Cardiac septum (tissue), 1 donor: Measurements from ENCODE around the gene LAYN. TPM values are rescaled to one million over a fixed set of nuclear protein-coding genes. Genes with fewer than 3 reads are reported as not detected.

ENCODE experiments used
- DNase-seq: peaks from one replicate; pipeline ENCODE4 v3.0.0-alpha.2; 2020; ENCODE audit warnings: low spot score
- intact Hi-C: fragments of 100-400 bp; cut with DNase I; formaldehyde crosslinking; loops from one replicate; pipeline ENCODE4 v1.14.0; 2022
- total RNA-seq: library from RNA; stranded (reverse); fragmentation: NEBNext Ultra II Directional; extraction: Animal tissue kit (Norgen Biotek cat#: 25700); gene quantifications from one replicate; pipeline ENCODE4 v1.2.1, GENCODE V29; 2021
- donor health status: DM: no; HTN: no; CAD: no.

LAYN gene
- total RNA-seq, 1 donor from 2014 or later = 4.5 TPM

DNA sequence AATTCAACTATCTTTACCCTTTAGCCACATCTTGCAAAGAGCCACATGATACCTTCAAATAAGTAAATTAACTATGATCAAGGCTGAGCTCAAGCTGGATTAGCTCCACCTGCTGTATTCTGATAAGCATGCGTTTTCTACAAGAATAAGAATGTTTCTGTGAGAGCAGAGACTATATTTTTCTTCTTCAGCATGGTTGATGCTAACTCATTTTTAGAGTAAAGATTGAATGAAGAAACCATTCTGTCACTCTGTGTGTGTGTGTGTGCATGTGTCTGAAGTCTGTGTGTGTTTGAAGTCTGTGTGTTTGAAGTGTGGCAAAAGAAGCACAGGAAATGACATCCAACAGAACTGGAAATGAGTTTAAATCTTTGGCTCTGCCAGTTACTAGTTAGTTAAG, 12.0 kb upstream of the LAYN start:
- DNase-seq = no peak
- intact Hi-C loops = no loop called here

DNA sequence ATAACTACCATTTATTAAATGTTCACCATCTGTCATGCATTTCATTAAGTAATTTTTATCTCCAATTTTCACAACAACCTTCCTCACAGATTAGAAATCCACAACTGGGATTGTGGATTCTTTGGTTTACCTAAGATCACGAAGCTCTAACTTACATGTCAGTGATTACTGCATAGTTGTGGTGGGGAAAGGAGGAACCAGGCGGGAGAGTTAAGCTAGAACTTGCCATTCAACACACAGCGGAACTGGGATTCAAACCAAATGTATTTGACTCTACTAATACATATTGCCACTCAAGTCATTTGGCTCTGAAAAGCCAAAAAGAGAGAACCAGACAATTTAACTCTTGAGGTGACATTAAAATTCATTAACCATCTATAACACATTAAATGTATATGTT, 10.4 kb upstream of the LAYN start:
- DNase-seq = no peak
- intact Hi-C loops = no loop called here

DNA sequence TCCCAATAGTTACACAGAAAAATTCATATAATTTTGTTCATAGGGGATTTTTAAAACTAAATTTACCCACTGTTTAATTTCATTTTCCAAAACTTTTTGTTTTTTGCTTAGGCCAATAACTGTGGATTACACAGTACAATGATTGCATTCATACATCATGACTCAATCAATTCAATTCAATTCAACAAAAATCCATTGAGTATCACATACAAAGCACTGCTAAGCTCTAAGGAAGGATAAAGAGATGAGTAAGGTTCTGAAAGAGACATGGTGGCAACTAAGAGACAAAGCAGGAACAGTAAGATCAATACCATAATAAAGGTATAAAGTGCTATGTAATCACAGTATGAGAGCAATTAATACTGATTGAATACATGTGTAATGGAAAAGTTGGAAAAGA, 9.4 kb upstream of the LAYN start:
- no peak for DNase-seq
- intact Hi-C loops = no loop called here

DNA sequence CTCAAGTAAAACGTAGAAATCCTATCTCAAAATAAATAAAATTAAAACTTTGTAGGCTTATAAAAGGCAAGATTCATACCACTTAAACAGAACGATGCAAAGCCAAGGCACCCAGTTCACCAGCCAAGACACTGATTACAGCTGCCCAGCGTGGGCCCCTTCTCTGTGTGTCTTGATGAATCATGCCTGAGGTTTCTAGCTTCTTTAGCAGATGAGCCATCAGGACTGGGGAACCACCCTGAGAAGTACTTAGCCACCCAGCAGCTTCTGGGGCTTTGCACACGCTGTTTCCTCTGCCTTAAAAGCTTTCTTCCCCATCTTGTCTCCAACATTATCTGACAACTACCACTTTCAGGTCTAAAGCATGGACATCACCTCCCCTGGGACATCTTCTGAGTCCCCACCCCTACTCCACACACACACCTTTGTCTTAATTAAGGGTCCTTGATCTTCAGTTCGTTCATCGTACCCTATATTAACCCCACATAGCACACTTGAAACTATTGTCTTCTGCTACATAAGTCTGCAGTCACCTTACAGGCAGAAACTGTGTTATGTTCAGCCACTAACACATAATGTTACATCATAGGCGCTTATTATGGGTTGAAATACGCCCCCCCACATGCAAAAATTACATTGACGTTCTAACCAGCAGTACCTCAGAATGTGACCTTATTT, 8.7 kb upstream of the LAYN start:
- intact Hi-C loops = no loop called here
- no peak for DNase-seq

DNA sequence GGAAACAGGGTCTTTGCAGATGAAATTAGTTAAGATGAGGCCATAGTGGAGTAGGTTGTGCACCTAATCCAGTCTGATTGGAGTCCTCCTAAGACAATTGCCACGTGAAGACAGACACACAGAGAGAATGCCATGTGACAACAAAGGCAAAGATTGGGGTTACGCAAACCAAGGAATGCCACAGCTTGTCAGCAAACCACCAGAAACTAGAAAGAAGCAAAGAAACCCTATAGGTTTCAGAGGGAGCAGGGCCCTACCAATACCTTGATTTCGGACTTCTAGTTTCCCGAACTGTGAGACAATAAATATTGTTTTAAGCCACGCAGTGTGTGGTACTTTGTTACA, 8.2 kb upstream of the LAYN start:
- intact Hi-C loops = no loop called here
- DNase-seq = no peak

DNA sequence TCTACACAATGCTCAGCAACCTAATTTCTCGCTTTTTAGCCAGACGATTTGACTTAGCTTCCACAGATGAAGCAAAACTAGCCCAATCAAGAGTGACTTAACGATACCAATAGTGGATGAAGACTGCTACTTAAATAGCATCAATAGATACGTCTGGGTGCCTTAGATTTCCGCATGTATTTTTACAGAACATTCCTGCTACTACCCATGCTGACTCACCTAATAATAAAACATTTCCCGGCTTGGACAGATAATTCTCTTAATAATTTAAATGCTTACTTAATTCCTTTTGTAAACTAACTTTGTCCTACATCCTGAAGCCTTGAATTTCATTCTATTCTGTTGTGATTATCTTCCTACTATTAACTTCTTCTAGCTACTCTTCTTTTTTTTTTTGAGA, 5.2 kb upstream of the LAYN start:
- no peak for DNase-seq
- intact Hi-C loops = no loop called here

DNA sequence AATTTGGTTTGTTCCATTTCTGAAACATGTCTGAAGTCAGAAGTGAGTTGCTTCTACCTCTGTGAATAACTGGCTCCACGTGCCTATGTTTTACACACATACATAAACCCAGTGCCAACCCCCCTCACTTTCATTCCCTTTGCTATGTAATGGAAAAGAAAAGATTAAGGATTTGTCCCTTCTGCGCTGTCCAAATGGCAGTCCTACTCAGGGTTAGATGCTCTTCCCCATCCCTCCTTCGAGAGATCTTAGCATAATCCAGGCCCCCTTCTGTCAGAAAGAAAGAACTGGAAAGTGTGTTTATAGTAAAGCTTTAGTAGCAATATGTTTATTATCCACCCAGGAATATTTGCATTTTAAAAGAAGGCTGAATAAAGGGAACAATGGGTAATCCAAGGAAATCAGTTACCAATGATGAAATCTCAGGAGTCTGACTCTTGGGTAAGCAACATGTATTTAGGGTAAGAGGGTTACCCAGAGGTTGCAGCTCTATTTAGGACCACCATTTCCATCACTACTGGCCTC, 3.1 kb upstream of the LAYN start:
- DNase-seq = no peak
- intact Hi-C loops = no loop called here

DNA sequence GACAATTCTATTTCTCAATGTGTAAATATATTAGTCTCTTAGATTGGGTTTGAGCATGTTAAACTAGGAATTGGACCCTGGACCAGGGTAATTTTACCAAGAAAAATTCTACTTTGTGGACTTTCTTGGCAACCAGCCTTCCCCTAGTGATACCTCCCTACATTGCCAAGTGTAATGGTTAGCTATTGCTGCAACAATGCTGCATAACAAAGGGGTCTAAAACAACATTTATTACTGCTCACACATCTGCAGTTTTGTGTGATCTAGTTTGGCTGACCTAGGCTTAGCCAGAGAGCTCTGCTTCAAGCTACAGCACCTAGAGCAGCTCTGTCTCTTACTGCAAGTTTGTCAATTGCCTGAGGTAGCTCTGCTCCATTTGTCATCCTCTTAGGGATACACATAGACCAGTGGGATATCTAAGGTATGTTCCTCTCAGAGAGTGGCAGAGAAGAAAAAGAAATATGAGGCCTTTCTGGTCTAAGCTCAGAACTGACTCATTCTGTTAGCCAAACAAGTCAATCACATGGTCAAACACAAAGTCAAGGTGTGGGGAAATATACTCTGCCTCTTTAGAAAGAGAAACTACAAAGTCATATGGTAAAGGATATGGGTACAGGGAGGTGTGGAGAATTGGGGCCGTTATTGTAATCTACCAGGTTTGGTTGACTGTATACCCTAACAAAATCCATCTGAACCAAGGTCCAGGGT, 2.0 kb upstream of the LAYN start:
- DNase-seq = no peak
- intact Hi-C loops = no loop called here

DNA sequence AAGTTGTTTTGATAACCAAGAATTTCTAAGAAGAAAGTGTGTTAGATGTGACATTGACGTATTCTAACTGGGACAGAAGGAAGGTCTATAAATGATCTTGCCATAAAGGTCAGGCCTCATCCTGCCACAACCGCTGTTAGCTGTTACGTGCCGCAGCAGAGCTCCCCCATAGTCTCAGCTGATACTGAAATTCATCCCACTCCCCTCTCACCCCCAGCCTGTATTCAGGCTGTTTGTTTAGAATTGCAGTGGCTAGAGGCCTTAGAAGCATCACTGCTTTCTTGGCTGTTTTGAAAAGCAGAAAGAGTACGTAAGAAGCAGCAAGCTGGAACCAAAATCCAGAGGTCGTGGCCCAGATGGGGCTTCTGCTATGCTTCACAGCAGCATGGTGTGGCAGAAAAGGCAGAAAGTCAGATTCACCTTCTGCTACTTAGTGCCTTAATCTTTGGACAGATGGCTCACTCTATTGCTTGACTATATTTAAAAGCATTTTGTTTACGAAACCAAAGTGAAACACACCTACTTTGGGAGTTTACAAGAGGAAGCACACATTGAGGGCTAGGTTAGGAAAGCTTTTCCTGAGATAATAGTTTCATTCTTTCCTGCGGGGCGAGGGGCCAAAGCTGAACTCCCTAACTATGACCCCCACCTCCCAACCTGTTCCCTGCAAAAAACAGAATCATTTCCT, 950 bp upstream of the LAYN start:
- no peak for DNase-seq
- intact Hi-C loops = no loop called here

DNA sequence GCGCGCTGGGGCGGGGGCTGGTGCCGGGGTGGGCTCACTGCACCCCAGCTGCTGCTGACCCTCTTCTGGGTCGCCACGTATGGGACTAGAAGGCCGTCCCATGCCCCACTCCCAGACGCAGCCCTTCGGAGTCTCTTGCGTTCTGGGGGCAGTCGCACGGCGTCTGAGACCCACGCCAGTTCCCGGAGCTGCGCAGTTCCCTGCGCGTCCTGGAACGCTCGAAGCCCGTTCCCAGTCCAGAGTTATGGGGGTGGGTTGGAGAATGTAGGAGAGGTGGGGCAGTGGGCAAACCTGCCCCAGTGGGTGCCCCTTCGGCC, 375 bp downstream of the LAYN start:
- no peak for DNase-seq
- intact Hi-C loops = no loop called here

DNA sequence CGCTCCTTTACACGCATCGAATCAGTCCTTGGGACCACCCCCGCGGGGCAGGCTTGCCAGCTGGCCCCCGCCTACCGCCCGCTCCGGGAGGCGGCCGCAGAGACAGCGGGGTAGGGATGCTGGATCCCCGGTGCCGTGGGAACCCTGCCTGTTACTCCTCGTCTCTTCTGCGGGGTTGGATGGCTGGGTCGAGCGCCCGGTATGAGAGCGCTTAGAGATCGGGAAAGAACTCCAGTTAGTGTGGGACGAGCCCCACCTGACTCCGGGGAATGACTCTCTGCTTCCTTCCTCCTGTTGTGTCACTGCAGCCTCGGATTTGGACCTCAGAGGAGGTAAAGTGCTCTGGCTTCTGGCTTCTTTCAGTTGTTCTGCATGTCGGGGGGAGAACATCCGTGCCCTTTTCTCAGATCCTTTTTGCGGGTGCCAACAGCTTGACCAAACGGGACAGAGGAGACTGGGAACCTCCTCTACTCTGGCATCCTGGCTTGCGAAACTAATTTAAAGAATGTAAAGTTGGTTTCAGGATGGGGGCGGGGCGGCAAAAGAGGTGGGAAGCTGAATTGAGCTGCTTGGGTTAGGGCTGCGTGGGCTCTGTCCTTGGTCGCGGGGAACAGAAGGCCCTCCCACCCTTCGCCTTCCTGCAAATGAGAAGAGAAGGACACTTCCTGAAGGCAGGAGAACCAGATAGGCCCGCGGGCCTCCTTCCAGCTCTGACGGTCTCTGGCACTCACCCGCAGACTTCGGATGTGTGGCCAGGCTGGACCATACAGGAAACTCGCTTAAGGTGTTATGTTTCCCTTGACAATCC, 938 bp downstream of the LAYN start:
- intact Hi-C loops = no loop called here
- no peak for DNase-seq

DNA sequence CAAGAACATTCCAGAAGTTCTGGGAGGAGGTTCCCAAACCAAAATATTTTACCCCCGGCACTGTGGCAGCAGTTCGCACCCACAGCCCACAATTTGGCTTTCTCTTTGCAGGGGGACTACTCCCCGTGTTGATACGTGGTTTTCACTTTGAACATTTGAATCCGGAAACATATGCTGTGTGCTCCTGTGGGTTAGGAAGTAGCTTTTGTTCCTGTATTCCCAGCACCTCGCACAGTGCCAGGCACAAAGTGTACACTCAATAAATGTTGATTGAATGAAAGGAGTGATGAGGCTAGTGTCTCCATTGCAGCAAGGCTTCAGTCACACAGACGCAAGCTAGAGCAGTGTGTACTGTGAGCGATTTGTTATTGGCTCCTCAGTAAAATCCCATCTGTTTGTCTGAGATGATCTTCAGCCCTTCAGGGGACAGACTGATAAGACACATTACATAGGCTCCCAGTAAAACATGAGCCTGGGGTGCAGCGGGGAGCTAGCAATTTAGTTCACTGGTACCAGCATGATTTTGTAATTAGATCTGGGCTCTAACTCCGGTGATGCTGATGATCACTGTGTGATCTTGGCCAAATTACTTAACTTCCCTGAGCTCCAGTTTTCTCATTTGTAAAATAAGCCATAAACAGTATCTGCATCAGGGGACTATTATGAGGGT, 2.2 kb downstream of the LAYN start:
- intact Hi-C loops = no loop called here
- DNase-seq = no peak

DNA sequence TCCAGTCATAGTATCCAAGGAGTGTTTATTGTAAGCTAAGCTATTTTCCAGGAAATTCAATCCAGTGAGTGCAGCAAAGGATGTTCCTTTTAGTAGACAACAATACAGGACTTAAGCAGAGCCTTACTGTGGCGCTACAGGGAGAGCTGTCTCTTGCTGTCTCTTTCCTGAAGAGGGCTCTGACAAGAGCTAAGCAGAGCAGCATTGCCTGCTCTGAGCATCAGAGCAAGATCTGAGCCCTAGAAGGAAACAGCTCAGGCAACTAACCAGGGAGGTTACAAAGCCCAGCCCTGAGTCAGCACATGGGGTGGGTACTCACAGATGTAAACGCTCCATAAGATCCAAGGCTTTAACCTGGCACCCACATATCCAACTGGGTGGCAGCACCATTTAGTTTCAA, 8.0 kb downstream of the LAYN start:
- no peak for DNase-seq
- intact Hi-C loops = no loop called here

DNA sequence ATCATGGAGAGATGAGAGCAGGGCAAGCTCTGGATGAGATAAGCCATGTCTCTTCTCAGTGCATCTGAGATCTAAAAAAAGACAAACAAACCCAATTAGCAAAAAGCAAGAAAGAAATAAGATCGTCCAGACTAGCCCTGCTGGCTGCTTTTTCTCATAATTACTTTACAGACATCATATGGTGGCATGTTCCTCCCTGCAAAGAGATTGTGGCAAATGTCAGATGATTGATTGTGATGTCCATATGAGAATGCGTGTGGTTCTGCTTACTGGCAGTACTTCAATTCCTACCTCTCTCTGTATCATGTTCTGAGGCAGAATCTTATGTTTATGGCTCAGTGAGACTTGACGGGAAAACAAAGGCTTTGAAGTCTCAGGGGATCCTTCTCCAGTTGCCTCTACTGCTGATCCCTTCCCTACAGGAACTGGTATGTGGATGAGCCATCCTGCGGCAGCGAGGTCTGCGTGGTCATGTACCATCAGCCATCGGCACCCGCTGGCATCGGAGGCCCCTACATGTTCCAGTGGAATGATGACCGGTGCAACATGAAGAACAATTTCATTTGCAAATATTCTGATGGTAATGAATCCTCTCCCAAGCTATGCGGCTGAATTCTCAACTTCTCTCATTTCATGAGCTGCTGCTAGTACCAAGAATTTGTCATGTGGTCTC, 8.8 kb downstream of the LAYN start:
- intact Hi-C loops = no loop called here
- no peak for DNase-seq

DNA sequence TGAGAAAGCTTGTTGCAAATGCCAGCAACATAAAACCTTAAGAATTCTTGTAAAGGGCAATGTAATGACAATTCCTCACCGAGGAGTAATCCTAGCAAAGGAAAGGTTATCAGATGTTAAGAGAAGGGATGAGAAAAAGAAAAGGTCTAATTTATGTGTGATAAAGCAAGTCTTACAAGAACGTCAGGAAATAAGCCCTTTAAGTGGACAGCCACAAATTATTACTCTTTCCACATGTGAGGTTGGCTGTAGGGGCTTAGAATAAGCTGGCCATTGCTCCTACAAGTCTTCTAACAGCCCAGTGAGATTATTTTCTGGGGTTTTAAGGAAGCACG, 9.3 kb downstream of the LAYN start:
- intact Hi-C loops = no loop called here
- no peak for DNase-seq

DNA sequence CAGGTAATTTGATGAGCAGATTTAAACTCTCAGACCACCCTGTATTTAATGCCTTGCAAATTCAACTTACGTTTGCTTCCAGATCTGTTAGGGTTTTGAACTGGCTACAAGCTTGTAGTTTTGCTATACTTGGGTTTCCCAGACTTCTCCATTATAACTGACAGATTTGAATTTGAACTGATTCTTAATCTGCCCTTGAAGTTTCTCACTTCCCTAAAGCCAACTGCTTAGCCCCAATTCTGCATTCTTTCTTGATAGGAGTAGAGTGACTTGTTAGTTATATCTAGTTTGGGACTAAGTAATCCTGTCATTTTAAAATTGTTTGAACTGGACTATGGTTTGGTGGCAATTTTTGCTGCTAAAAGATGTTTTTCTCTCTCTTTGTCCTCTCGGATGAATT, 9.7 kb downstream of the LAYN start:
- intact Hi-C loops = no loop called here
- no peak for DNase-seq

DNA sequence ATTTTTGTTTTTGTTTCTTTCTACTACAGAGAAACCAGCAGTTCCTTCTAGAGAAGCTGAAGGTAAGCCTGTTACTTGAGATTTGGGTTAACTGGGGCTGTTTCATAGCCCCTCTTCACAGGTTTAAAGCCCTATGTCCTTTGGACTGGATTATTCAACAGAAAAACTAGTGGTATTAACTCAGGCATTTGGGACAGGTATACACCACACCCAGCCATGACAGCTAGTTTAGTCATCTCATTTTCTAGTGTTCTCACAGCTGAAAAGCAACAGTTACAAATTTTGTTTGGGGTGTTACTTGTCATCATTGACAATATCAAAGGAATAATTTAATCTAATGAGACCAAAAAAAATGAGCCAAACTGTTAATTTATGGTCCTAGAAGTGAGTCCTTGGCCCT, 14.0 kb downstream of the LAYN start:
- intact Hi-C loops = no loop called here
- no peak for DNase-seq

DNA sequence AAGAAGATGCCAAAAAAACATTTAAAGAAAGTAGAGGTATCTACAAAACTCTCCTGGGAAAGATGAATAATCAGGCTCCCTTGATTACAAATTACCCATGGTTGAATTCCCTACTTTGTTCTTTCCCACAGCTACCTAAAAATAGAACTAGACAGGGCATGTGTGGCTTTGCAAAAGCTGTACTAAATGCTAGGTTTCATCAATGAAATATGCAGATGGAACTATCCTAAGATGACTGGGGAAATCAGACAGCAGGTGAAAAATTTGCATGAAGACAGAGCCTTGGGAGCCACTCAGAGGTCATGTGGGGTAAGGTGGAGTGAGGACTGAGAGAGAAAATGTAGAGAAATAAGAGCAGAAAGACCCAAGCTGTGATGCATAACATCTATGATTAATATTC, 14.7 kb downstream of the LAYN start:
- no peak for DNase-seq
- intact Hi-C loops = no loop called here

DNA sequence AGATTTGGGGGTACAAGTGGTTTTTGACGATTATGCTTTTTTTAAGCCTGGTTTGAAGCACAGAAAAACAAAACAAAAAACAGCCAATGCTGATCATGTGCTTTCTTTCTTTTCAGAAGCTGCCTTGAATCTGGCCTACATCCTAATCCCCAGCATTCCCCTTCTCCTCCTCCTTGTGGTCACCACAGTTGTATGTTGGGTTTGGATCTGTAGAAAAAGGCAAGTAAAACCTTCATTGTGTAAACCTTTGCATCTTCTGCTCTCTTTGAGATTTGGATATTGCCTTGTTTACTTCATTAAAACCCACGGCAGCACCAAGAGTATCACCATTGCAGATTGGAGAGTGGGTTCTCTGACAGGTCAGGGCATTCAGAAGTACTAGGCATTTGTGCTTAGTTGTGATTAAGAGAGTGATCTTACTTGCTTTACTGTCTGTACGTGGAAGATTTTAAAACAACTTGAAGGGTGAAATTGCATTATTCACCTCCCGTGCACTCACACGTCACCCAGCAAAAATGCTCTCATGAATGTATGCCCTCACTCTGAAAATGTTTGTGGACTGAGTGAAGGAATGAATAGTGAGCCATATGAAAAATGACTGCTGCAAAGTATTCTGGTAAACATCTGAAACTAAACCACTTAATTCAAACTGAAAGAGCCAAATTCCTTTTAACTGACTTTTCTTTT, 17.0 kb downstream of the LAYN start:
- DNase-seq = no peak
- intact Hi-C loops = no loop called here
